ENCODE measurements around the gene KRT79. TPM values are rescaled to one million over a fixed set of nuclear protein-coding genes. Genes with fewer than 3 reads are reported as not detected.

KRT79 gene
- total RNA-seq, 4 donors from 2014 or later = not detected

DNA sequence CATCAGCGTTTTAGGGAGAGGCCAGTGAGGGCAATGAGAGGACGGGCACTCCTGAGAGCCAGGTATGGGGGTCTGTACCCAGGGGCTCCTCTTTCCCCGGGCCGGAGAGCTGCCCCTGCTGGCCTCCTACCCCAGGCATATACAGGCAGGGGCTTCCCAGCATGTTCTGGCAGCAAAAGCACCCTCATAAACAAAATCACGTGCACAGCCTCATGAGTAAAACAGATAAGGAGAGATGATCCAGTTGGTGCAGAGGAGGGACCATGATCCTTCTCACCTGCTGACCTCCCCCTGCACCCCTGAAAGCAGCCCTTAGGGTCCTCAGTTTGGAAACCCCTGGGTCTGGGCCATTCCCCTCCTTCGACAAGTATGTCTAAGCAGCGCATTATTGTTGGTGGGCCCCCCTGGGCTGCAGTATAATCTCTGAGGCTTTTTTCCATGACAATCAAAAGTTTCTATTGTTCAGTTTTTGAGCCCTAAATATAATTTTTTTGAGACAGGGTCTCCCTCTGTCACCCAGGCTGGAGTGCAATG, 15.2 kb downstream of the KRT79 start:
- DNase-seq = no peak
- no peaks in the 10 kb centered on the region for H3K36me3 ChIP-seq
- intact Hi-C loops (cut with DNase I; ENCODE audit: low total_unique reads) (no loop called here), in situ Hi-C loops (cut with MboI; ENCODE audit: low pct_ligation_motif_present in 1 of 4, low pct_unique_long_range_greater_than_20kb in 1 of 4, low sequenced_read_pairs in 3 of 4) (no loop called here)
- 38% methylated on average over 7 of the region's 7 CpGs; no CpG with 5 or more reads in 1 of the 2 donors for WGBS, 2 donors (ENCODE audit: low coverage in 1 of 2)
- H3K4me1 ChIP-seq = no peaks in the 10 kb centered on the region
- H3K27me3 ChIP-seq = peaks cover 10% of the 10 kb centered on the region
- no peaks in the 10 kb centered on the region for H3K9me3 ChIP-seq
- no peak overlapping the region for H3K4me3 ChIP-seq
- H3K27ac ChIP-seq = no peak overlapping the region
- TF ChIP-seq, protein P1, sequence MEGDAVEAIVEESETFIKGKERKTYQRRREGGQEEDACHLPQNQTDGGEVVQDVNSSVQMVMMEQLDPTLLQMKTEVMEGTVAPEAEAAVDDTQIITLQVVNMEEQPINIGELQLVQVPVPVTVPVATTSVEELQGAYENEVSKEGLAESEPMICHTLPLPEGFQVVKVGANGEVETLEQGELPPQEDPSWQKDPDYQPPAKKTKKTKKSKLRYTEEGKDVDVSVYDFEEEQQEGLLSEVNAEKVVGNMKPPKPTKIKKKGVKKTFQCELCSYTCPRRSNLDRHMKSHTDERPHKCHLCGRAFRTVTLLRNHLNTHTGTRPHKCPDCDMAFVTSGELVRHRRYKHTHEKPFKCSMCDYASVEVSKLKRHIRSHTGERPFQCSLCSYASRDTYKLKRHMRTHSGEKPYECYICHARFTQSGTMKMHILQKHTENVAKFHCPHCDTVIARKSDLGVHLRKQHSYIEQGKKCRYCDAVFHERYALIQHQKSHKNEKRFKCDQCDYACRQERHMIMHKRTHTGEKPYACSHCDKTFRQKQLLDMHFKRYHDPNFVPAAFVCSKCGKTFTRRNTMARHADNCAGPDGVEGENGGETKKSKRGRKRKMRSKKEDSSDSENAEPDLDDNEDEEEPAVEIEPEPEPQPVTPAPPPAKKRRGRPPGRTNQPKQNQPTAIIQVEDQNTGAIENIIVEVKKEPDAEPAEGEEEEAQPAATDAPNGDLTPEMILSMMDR (IDR thresholded peaks at IDR 0.05) = no peak
- no peak for TF ChIP-seq POLR2AphosphoS5 (IDR thresholded peaks at IDR 0.05)
- no peak for TF ChIP-seq POLR2A (IDR thresholded peaks at IDR 0.05)
- TF ChIP-seq EP300 (IDR thresholded peaks at IDR 0.05; ENCODE audit: low read depth) = no peak

DNA sequence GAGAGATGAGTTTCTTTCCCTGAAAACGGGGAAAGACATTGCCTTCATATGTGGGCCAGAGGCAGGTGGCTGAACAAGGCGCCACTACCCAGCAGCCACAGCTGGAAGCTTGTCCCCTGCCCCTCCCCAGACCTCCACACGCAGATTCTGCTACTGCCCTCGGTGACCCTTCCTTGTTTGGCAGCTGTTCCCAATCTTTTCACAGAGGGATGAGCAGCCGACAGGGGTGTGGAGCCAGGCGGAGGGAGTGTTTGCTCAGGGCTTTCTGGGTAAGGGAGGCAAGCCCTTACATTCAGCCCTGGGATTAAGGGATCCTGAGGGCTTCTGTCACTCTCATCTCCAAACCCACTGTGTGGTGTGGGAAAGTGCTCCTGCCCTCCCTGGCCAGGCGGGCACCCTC, 15.7 kb downstream of the KRT79 start:
- no peak for DNase-seq
- Histone ChIP-seq H3K36me3 (no peaks in the 10 kb centered on the region), H3K27ac (no peak overlapping the region), H3K4me1 (no peaks in the 10 kb centered on the region), H3K4me3 (no peak overlapping the region), H3K27me3 (peaks cover 10% of the 10 kb centered on the region), H3K9me3 (no peaks in the 10 kb centered on the region)
- TF ChIP-seq POLR2A (IDR thresholded peaks at IDR 0.05) (no peak), EP300 (IDR thresholded peaks at IDR 0.05; ENCODE audit: low read depth) (no peak)
- TF ChIP-seq, protein P1 (IDR thresholded peaks at IDR 0.05) = no peak
- in situ Hi-C loops (cut with MboI; ENCODE audit: low pct_ligation_motif_present in 1 of 4, low pct_unique_long_range_greater_than_20kb in 1 of 4, low sequenced_read_pairs in 3 of 4) (no loop called here), intact Hi-C loops (cut with DNase I; ENCODE audit: low total_unique reads) (no loop called here)
- WGBS, 2 donors (ENCODE audit: low coverage in 1 of 2) = 35% methylated on average over 7 of the region's 7 CpGs; no CpG with 5 or more reads in 1 of the 2 donors

DNA sequence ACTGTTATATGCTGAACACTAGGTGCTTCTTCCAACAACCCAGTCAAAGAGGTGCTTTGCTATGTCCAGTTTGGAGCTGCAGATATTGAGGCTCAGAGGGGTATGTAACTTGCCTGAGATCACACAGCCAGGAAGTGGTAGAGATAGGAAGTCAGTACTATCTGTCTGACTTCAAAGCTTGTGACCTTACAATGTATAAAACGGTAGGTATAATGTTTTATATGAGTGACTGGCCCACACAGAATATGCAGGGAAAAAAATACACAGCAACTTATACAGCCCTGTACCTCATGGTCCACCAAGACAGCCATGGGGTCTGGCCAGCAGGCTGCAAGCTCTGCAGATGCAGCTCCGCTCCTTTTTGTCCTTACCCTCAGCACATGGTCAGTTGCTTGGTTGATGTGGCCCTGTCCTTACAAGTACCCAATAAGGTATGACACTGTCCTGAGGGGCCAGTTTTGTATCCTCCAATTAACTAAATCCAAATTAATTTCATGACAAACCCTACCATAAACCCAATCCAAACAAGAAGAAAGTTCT, 16.3 kb downstream of the KRT79 start:
- Histone ChIP-seq H3K9me3 (no peaks in the 10 kb centered on the region), H3K36me3 (no peaks in the 10 kb centered on the region), H3K27me3 (peaks cover 10% of the 10 kb centered on the region), H3K27ac (no peak overlapping the region), H3K4me1 (no peaks in the 10 kb centered on the region), H3K4me3 (no peak overlapping the region)
- intact Hi-C loops (cut with DNase I; ENCODE audit: low total_unique reads) (no loop called here), in situ Hi-C loops (cut with MboI; ENCODE audit: low pct_ligation_motif_present in 1 of 4, low pct_unique_long_range_greater_than_20kb in 1 of 4, low sequenced_read_pairs in 3 of 4) (no loop called here)
- no peak for DNase-seq
- no peak for TF ChIP-seq EP300 (IDR thresholded peaks at IDR 0.05; ENCODE audit: low read depth)
- TF ChIP-seq, protein P1 (IDR thresholded peaks at IDR 0.05) = no peak
- TF ChIP-seq POLR2A (IDR thresholded peaks at IDR 0.05) = no peak
- TF ChIP-seq POLR2AphosphoS5 (IDR thresholded peaks at IDR 0.05) = no peak
- 60 to 75% methylated on average over 1 to 2 of the region's 2 CpGs for WGBS, 2 donors (ENCODE audit: low coverage in 1 of 2)

DNA sequence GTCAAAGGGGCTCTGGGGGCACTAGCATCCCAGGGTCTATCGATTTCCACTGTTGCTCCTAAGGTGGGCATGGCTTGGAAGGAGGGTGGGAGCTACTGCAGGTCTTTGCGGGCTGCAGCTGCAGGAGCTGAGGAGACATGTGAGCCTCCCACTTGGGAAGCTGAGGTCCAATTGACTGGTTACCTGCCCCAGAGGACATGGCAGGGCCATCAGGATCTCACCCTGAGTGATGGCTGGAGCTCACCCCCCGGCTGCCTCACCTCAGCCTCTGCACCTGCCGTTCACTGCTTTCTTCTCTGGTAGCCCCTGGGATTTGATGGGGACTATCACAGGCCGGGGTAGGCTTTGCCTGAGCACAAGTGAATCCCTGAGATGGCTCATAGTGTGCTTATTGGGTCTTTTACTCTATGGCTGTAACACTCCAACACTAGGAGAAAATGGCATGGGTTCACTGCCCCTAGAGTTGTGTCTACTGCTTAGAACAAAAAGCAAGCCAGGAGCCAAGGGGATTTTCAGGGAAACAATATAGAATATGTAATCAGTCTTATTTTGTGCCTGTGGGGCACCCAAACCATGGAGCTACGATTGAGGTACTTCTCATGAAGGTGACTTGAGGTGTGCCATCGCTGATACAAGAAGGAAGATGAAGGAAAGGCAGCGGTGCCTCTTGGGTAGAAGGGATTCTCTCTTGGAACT, 17.0 kb downstream of the KRT79 start:
- peaks cover 10% of the 10 kb centered on the region for H3K27me3 ChIP-seq
- DNase-seq = no peak
- in situ Hi-C loops (cut with MboI; ENCODE audit: low pct_ligation_motif_present in 1 of 4, low pct_unique_long_range_greater_than_20kb in 1 of 4, low sequenced_read_pairs in 3 of 4) = no loop called here
- no peak overlapping the region for H3K4me3 ChIP-seq
- no peaks in the 10 kb centered on the region for H3K36me3 ChIP-seq
- WGBS, 2 donors (ENCODE audit: low coverage in 1 of 2) = 87 to 94% methylated on average over 3 to 8 of the region's 8 CpGs
- no peaks in the 10 kb centered on the region for H3K4me1 ChIP-seq
- TF ChIP-seq EP300 (IDR thresholded peaks at IDR 0.05; ENCODE audit: low read depth) (no peak), POLR2AphosphoS5 (IDR thresholded peaks at IDR 0.05) (no peak), POLR2A (IDR thresholded peaks at IDR 0.05) (no peak)
- TF ChIP-seq, protein P1 (IDR thresholded peaks at IDR 0.05) = no peak
- intact Hi-C loops (cut with DNase I; ENCODE audit: low total_unique reads) = no loop called here
- H3K9me3 ChIP-seq = no peaks in the 10 kb centered on the region
- no peak overlapping the region for H3K27ac ChIP-seq
